Mammary epithelial cell (primary cell): ENCODE results near the gene IGDCC3.

Experiments
- EZH2 ChIP-seq: IDR thresholded peaks from 2 replicates; pipeline ENCODE4 v1.6.1; 2012; ENCODE audit warnings: low read length, inconsistent platforms, borderline replicate concordance
- TF ChIP-seq, protein P1 (sequence below), 2 donors: IDR thresholded peaks in 1 of 2; conservative IDR thresholded peaks in 1 of 2; 2 replicates each; pipeline ENCODE4 v1.5.1; 2011 to 2012; ENCODE audit warnings: inconsistent platforms in 2 of 2, low read length in 2 of 2, mild to moderate bottlenecking in 2 of 2, control low read depth in 1 of 2, low read depth in 1 of 2; ENCODE audit not compliant: insufficient read depth in 1 of 2; ENCODE audit errors: extremely low read depth in 1 of 2

DNA sequence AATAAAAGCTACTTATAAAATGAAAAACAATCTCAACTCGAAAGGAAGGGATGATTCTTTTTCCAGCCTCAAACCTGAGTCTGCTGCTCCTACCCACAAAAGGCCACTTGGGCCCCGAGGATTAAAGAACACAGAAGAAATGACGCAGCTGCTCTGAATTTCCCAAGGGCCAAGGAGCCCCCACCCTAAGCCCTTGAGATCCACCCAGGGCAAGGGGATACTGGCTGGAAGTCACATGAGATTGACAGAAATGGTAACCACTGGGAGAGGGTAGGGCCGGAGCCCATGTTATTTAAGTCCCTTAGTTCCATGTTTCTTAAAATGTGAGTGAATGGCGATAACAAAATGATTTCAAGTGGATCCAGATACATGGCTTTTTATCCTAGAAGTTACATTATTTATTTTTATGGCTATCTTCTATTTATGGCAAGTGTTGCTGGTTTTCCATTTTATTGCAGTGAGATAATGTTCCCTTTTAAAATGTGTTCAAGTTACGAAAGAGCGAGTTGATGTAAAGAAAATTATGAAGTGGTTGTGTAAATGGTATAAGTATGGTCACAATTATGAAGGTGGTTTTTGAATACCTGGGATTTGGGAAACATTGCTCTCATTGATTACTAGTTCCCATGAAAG lies 28.1 kb upstream of the IGDCC3 start:
- TF ChIP-seq, protein P1, sequence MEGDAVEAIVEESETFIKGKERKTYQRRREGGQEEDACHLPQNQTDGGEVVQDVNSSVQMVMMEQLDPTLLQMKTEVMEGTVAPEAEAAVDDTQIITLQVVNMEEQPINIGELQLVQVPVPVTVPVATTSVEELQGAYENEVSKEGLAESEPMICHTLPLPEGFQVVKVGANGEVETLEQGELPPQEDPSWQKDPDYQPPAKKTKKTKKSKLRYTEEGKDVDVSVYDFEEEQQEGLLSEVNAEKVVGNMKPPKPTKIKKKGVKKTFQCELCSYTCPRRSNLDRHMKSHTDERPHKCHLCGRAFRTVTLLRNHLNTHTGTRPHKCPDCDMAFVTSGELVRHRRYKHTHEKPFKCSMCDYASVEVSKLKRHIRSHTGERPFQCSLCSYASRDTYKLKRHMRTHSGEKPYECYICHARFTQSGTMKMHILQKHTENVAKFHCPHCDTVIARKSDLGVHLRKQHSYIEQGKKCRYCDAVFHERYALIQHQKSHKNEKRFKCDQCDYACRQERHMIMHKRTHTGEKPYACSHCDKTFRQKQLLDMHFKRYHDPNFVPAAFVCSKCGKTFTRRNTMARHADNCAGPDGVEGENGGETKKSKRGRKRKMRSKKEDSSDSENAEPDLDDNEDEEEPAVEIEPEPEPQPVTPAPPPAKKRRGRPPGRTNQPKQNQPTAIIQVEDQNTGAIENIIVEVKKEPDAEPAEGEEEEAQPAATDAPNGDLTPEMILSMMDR (conservative IDR thresholded peaks at IDR 0.05 in 1 of 2, IDR thresholded peaks at IDR 0.05 in 1 of 2; ENCODE audit: extremely low read depth in 1 of 2, insufficient read depth in 1 of 2, low read depth in 1 of 2, low read length in 2 of 2): no peak
- TF ChIP-seq EZH2: no peak
